ENCODE results near the gene JAKMIP3. TPM values are rescaled to one million over a fixed set of nuclear protein-coding genes. Genes with fewer than 3 reads are reported as not detected.

The JAKMIP3 gene
- polyA plus RNA-seq, 3 donors, result 0.20 TPM; not detected in 2

DNA sequence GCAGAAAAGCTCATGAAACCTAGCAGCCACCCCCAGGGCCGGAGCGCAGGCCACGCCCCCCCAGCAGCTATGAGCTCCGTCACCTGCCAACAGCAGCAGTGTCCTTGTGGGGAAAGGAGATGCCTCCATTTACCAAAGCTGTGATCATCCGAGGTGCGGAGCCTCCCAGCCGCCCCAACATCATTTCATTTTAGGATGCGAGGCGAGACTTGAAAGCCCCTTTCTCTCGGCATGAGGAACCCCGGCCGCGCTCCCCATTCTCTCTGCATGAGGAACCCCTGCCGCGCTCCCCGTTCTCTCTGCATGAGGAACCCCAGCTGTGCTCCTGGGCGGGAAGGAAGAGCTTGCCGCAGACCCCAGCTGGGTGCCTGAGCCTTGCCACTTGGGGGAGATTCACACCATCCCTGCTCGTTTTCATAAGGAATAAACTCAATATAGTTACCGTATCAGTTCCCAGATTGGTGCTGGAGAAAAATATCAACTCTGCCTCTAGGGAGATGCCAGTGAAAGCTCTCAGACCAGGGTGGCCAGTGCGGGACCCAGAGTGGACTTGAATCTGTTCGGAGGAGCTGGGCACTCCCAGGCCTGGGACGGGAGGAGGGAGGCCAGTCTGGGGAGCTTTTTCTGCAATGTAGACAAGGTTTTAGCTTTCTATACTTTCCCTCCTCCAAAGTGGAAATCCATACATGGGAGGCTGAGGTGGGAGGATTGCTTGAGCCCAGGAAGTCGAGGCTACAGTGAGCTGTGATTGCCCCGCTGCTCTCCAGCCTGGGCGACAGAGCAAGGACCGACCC lies 35.0 kb downstream of the JAKMIP3 start:
- Histone ChIP-seq H3K27ac (ENCODE audit: low read depth in 1 of 2, low read length in 2 of 2) (no peak overlapping the region), H2AFZ (ENCODE audit: insufficient read depth, low read depth, low read length, poor library complexity, severe bottlenecking) (no peak overlapping the region), H3K4me3 (replicated peaks in 1 of 3; ENCODE audit: low read depth in 2 of 3, low read length in 3 of 3) (no peak overlapping the region), H4K20me1 (ENCODE audit: insufficient read depth, low read length) (no peaks in the 10 kb centered on the region), H3K9ac (ENCODE audit: insufficient read depth, low read length, poor library complexity, severe bottlenecking) (no peak overlapping the region), H3K79me2 (ENCODE audit: insufficient read depth, low read length) (no peaks in the 10 kb centered on the region), H3K4me1 (ENCODE audit: control insufficient read depth in 1 of 2, insufficient read depth in 2 of 2, low read length in 2 of 2) (no peaks in the 10 kb centered on the region), H3K36me3 (replicated peaks in 1 of 2; ENCODE audit: control insufficient read depth in 1 of 2, insufficient read depth in 2 of 2, low read length in 2 of 2) (no peaks in the 10 kb centered on the region), H3K27me3 (ENCODE audit: control insufficient read depth in 2 of 2, insufficient read depth in 2 of 2, low read length in 2 of 2) (no peaks in the 10 kb centered on the region), H3K9me3 (replicated peaks in 1 of 2; ENCODE audit: control insufficient read depth in 1 of 2, insufficient read depth in 1 of 2, low read length in 2 of 2) (peaks cover 0 to 16% of the 10 kb centered on the region in 2 donors), H3K4me2 (replicated peaks; ENCODE audit: extremely low read depth, low read length, poor library complexity, severe bottlenecking) (no peak overlapping the region)
- no peak overlapping the region for H3K4me3 Mint-ChIP-seq
- H3K27ac Mint-ChIP-seq, result peak overlapping the region in 1 of 7 donors; percentile 18
- intact Hi-C loops (cut with micrococcal nuclease), result no loop called here
- 87% methylated on average over 18 of the region's 27 CpGs for WGBS (ENCODE audit: insufficient coverage)
- TF ChIP-seq, protein P1, sequence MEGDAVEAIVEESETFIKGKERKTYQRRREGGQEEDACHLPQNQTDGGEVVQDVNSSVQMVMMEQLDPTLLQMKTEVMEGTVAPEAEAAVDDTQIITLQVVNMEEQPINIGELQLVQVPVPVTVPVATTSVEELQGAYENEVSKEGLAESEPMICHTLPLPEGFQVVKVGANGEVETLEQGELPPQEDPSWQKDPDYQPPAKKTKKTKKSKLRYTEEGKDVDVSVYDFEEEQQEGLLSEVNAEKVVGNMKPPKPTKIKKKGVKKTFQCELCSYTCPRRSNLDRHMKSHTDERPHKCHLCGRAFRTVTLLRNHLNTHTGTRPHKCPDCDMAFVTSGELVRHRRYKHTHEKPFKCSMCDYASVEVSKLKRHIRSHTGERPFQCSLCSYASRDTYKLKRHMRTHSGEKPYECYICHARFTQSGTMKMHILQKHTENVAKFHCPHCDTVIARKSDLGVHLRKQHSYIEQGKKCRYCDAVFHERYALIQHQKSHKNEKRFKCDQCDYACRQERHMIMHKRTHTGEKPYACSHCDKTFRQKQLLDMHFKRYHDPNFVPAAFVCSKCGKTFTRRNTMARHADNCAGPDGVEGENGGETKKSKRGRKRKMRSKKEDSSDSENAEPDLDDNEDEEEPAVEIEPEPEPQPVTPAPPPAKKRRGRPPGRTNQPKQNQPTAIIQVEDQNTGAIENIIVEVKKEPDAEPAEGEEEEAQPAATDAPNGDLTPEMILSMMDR (IDR thresholded peaks at IDR 0.05), result no peak
- no peaks in the 10 kb centered on the region for H3K4me1 Mint-ChIP-seq
- no peak for DNase-seq
- H3K36me3 Mint-ChIP-seq, result no peaks in the 10 kb centered on the region
- peaks cover 0 to 42% (median 10%) of the 10 kb centered on the region in 7 donors for H3K9me3 Mint-ChIP-seq
- peaks cover 3 to 21% (median 5%) of the 10 kb centered on the region in 3 donors for H3K27me3 Mint-ChIP-seq (ENCODE audit: low read depth in 3 of 3)

DNA sequence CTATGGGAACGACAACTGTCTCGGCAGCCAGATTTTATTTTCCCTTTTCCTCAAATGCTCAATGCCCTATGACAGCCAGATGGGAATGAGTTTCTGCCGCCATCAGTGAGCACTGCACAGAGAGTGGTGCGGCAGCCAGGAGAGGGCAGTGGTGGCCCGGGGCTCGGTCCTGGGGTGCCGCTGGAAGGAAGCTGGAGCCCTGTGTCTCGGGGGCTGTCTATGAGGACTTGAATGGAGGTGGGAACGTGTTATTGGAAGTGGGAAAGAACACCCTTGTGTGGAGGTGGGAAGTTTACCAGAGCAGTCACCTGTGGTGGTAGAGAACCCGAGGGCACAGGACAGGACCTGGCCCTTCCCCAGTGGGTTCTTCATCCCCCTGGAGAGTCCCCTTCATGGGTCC lies 35.8 kb downstream of the JAKMIP3 start:
- H3K27me3 Mint-ChIP-seq (ENCODE audit: low read depth in 3 of 3), result peaks cover 5 to 16% (median 5%) of the 10 kb centered on the region in 3 donors
- H3K9me3 Mint-ChIP-seq, result peaks cover 0 to 34% (median 10%) of the 10 kb centered on the region in 7 donors
- Histone ChIP-seq H4K20me1 (ENCODE audit: insufficient read depth, low read length) (no peaks in the 10 kb centered on the region), H3K4me3 (replicated peaks in 1 of 3; ENCODE audit: low read depth in 2 of 3, low read length in 3 of 3) (no peak overlapping the region), H3K27ac (ENCODE audit: low read depth in 1 of 2, low read length in 2 of 2) (no peak overlapping the region), H3K4me2 (replicated peaks; ENCODE audit: extremely low read depth, low read length, poor library complexity, severe bottlenecking) (no peak overlapping the region), H3K9me3 (replicated peaks in 1 of 2; ENCODE audit: control insufficient read depth in 1 of 2, insufficient read depth in 1 of 2, low read length in 2 of 2) (peaks cover 0 to 16% of the 10 kb centered on the region in 2 donors), H3K4me1 (ENCODE audit: control insufficient read depth in 1 of 2, insufficient read depth in 2 of 2, low read length in 2 of 2) (no peaks in the 10 kb centered on the region), H3K79me2 (ENCODE audit: insufficient read depth, low read length) (no peaks in the 10 kb centered on the region), H3K36me3 (replicated peaks in 1 of 2; ENCODE audit: control insufficient read depth in 1 of 2, insufficient read depth in 2 of 2, low read length in 2 of 2) (no peaks in the 10 kb centered on the region), H3K9ac (ENCODE audit: insufficient read depth, low read length, poor library complexity, severe bottlenecking) (no peak overlapping the region), H2AFZ (ENCODE audit: insufficient read depth, low read depth, low read length, poor library complexity, severe bottlenecking) (no peak overlapping the region), H3K27me3 (ENCODE audit: control insufficient read depth in 2 of 2, insufficient read depth in 2 of 2, low read length in 2 of 2) (no peaks in the 10 kb centered on the region)
- H3K4me1 Mint-ChIP-seq, result no peaks in the 10 kb centered on the region
- H3K4me3 Mint-ChIP-seq, result no peak overlapping the region
- TF ChIP-seq, protein P1 (IDR thresholded peaks at IDR 0.05), result no peak
- DNase-seq, result no peak
- H3K27ac Mint-ChIP-seq, result no peak overlapping the region
- no peaks in the 10 kb centered on the region for H3K36me3 Mint-ChIP-seq
- intact Hi-C loops (cut with micrococcal nuclease), result no loop called here
- WGBS (ENCODE audit: insufficient coverage), result 65% methylated on average over 7 of the region's 10 CpGs
